DND-41 (cell line): ENCODE results near the gene SLX4.

Experiments
- EZH2 ChIP-seq: IDR thresholded peaks from 3 replicates; pipeline ENCODE4 v1.6.1; 2012; ENCODE audit warnings: borderline replicate concordance, low read depth, mild to moderate bottlenecking, moderate library complexity, low read length, inconsistent platforms; ENCODE audit not compliant: severe bottlenecking
- TF ChIP-seq, protein P1 (sequence below): IDR thresholded peaks from 2 replicates; pipeline ENCODE4 v1.5.1; 2012; ENCODE audit warnings: borderline replicate concordance, low read length, moderate library complexity, mild to moderate bottlenecking; ENCODE audit not compliant: poor library complexity, severe bottlenecking; ENCODE audit errors: extremely low read depth

DNA sequence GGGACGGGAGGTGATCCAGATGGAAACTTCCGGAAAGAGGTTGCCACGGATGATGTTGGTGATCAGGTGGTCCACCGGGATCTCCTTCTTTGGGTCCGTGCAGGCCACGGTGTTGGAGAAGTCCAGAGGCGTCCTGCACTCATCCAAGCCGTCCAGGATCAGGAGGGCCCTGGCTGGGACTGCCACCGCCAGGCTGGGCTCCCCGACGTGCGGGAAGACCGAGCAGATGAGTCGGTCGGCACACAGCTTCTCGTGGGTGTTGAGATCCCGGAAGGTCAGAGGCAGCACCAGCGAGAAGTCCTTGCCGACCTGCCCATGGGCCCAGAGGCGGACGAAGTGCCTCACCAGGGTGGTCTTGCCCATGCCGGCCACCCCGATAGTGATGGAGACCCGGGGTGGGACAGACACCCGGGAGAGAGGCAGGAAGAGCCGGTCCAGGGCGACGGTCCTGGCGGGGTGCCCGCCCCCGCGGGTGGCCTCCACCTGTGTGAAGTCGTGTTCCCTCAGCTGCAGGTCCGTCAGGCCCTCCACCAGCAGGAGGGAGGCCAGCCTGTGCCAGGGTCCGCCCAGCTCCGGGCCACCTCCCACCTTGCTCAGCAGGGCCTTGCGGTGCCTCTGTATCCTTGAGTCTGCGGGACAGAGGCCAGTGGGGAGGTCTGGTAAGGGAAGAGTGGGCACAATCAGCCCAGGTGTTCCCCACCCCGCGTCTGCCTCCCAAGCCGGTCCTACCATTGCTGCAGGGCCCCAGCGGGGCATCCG lies 47.1 kb downstream of the SLX4 start:
- TF ChIP-seq, protein P1, sequence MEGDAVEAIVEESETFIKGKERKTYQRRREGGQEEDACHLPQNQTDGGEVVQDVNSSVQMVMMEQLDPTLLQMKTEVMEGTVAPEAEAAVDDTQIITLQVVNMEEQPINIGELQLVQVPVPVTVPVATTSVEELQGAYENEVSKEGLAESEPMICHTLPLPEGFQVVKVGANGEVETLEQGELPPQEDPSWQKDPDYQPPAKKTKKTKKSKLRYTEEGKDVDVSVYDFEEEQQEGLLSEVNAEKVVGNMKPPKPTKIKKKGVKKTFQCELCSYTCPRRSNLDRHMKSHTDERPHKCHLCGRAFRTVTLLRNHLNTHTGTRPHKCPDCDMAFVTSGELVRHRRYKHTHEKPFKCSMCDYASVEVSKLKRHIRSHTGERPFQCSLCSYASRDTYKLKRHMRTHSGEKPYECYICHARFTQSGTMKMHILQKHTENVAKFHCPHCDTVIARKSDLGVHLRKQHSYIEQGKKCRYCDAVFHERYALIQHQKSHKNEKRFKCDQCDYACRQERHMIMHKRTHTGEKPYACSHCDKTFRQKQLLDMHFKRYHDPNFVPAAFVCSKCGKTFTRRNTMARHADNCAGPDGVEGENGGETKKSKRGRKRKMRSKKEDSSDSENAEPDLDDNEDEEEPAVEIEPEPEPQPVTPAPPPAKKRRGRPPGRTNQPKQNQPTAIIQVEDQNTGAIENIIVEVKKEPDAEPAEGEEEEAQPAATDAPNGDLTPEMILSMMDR, result no peak
- TF ChIP-seq EZH2, result no peak
